AG04449 (cell line): Measurements from ENCODE around the gene ZNF541.
"Not testable (repeated sequence)": the region's sequence is repeated elsewhere in the genome, so short reads cannot be mapped to it uniquely, and the experiment has no call there.

Source experiments
- CTCF ChIA-PET: fragments of 350-600 bp; formaldehyde crosslinking; extraction: SDS; loops from one replicate; lab custom pipeline; 2021; ENCODE audit warnings: antibody characterized with exemption; lab: Yijun Ruan, JAX
- POLR2A ChIA-PET: fragments of 400-600, 350-600 bp; formaldehyde crosslinking; extraction: SDS; loops from one replicate; lab custom pipeline; 2020; ENCODE audit warnings: antibody characterized with exemption, inconsistent platforms; lab: Yijun Ruan, JAX
- DNase-seq: peaks from one replicate; pipeline ENCODE4 v3.0.0-alpha.2; 2010; ENCODE audit warnings: low read depth, low spot score
- H3K4me3 ChIP-seq: 2 replicates; pipeline ENCODE4 v1.5.1; 2011; ENCODE audit warnings: low read depth, mild to moderate bottlenecking, control low read depth, low read length
- TF ChIP-seq, protein P1 (sequence below): IDR thresholded peaks from one replicate; pipeline ENCODE4 v1.5.1; 2011; ENCODE audit warnings: mild to moderate bottlenecking, moderate library complexity, low read length, control low read depth, inconsistent platforms; ENCODE audit not compliant: insufficient read depth; ENCODE audit errors: missing control alignments

Gene ZNF541

DNA sequence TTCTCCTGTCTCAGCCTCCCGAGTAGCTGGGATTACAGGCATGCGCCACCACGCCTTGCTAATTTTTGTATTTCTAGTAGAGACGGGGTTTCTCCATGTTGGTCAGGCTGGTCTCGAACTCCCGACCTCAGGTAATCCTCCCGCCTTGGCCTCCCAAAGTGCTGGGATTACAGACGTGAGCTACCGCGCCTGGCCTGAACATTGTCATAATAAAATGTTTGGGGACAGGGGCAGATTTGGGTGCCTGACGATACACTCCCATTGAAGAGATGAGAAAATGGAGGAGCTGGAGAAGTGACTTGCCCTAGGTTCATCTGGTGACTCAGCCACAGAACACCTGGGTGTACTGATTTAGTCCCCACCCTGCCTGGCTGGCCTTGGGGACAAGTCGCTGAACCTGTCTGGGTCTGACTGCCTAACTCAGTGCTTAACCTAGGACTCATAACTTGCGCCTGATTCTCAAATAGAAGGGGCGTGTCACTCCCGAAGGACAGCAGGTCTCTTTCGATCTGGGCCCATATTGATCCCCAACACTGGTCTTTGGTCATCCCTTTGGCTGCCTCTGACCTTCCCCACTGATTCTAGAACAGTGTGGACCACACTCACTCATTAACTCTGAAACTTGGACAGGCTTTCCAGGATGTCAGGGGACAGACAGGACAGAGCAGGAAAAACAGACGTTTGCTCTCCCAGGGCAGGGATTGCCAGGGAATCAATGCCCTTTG, 28.4 kb upstream of the ZNF541 start:
- DNase-seq, result no peak
- POLR2A ChIA-PET, result interaction anchor here (1.5 kb wide), 1 partner anchor 9 kb away, joined by 9 read pairs; no protein-coding TSS in a partner anchor
- CTCF ChIA-PET, result interaction anchor here (1.4 kb wide), 1 partner anchor 9 kb away, joined by 5 read pairs; no protein-coding TSS in a partner anchor
- TF ChIP-seq, protein P1, sequence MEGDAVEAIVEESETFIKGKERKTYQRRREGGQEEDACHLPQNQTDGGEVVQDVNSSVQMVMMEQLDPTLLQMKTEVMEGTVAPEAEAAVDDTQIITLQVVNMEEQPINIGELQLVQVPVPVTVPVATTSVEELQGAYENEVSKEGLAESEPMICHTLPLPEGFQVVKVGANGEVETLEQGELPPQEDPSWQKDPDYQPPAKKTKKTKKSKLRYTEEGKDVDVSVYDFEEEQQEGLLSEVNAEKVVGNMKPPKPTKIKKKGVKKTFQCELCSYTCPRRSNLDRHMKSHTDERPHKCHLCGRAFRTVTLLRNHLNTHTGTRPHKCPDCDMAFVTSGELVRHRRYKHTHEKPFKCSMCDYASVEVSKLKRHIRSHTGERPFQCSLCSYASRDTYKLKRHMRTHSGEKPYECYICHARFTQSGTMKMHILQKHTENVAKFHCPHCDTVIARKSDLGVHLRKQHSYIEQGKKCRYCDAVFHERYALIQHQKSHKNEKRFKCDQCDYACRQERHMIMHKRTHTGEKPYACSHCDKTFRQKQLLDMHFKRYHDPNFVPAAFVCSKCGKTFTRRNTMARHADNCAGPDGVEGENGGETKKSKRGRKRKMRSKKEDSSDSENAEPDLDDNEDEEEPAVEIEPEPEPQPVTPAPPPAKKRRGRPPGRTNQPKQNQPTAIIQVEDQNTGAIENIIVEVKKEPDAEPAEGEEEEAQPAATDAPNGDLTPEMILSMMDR, result no peak
- peak overlapping the region; percentile 61; the same call in 1 of the 2 replicates for H3K4me3 ChIP-seq

DNA sequence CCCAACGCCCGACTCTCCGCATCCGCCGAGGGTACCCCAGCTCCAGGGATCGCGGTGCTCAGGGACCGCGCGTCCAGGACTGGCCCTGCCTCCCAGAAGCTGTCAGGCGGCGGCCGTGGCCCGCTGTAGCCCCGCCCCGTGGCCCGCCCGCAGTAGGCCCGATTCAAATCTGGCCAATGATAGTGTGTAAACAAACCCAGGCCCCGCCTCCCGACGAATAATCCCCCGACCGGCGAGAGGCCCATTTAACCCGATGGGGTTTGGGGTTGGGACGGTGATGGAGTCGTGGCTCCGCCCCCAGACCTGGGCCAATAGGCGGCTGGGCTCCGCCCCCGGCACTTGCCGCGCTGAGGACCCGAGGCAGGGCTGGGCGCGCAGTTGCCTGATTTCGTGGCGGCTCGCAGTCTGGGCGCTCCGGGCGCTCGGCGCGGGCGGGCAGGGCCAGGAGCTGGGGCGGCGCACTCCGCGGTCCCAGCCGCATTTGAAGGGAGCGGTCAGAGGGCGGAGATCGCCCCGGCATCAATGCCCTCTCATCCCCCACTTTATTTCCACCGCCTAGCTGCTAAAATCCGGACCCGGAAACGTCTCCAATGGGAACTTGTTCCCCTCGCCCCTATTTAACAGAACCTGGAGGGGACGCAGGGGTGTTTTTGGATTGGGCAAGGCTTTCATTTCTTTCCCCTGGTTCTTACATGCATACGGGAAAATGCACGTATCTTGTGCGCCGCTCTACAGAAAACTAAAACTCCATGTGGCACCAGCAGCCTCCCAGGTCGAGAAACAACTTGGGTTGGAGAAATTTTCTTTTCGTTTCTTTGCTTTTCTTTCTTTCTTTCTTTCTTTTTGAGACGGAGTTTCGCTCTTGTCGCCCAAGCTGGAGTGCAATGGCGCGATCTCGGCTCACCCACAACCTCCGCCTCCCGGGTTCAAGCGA, 27.6 kb upstream of the ZNF541 start:
- ChIA-PET CTCF (interaction anchor here (1.2 to 2.0 kb wide), 3 partner anchors 10 to 80 kb away, joined by 3 to 6 read pairs (median 5); no protein-coding TSS in a partner anchor), POLR2A (interaction anchor here (1.5 to 1.6 kb wide), 2 partner anchors 8 to 10 kb away, joined by 5 to 9 read pairs; partner anchors contain the start of gene BICRA)
- peak; percentile 85 for DNase-seq
- TF ChIP-seq, protein P1, result no peak
- peak overlapping the region; percentile 66 for H3K4me3 ChIP-seq

DNA sequence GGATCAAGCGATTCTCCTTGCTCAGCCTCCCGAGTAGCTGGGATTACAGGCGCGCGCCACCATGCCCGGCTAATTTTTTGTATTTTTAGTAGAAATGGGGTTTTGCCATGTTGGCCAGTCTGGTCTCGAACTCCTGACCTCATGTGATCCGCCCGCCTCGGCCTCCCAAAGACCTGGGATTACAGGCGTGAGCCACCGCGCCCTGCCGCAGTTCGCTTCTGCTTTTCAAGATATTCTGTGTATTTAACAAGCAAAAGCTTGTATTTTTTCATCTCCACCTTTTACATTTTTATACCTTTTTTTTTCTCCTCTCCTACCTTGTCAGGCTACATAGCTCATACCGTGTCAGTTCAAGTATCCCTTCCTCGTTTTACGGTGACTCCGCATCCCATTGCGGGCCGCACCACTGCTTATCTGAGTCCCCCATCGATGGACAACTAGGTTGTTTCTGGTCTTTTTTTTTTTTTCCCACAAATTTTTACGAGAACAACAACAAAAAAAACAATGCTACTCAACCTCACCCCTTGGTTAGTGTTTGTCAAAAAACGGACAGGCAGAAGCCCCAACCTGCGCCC, 26.8 kb upstream of the ZNF541 start:
- CTCF ChIA-PET, result interaction anchor here (1.2 to 2.0 kb wide), 3 partner anchors 11 to 84 kb away, joined by 3 to 17 read pairs (median 6); partner anchors contain the start of gene NAPA

DNA sequence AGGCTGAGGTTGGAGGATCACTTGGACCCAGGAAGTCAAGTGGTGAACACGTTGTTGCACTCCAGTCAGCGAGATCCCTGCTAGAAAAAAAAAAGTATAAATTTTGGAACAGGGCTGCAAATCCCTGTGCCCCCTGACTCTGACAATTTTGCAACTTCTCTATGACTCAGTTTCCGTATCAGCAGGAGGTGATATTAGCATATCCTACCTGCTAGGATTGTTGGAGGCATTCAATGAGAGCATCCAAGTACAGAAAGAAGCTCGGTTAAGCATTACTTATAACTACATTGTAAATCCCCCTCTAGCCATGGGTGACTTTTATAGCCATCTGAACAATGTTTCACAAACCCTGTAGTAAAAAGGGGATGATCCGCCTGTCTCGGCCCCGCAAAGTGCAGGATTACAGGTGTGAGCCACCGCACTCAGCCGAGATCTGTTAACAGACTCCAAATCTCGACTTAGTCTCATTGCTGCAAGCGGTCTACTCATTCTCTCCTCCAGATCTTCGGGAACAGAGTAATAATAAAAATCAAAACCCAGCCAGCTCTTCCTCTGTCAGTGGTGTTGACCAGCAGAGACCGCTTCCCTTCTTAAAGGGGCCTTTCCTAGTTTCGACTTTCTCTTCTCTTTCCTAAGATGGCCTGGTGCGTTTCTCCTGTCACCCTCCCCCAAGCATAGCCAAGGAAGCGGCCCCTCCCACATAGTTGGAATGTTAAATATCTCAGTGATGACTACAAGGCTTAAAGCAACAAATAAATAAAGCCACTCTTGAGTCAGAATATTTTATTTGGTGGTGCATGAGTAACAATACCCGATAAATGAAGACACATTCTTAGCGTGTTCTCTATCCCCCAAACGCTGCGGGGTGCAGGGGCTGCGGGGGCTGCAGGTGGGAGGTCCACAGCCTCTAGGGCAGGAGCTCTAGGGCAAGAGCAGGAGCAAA, 25.7 kb upstream of the ZNF541 start:
- H3K4me3 ChIP-seq, result peak overlapping the region; percentile 55
- TF ChIP-seq, protein P1, result no peak
- peak; percentile 87 for DNase-seq
- POLR2A ChIA-PET, result interaction anchor here (0.6 to 1.6 kb wide), 5 partner anchors 9 to 73 kb away, joined by 3 to 7 read pairs (median 5); partner anchors contain the start of gene BICRA
- CTCF ChIA-PET, result interaction anchor here (0.9 to 2.0 kb wide), 6 partner anchors 9 to 115 kb away, joined by 3 to 17 read pairs (median 3); partner anchors contain the start of genes KPTN and NAPA

More for the DNA sequence above, 26.8 kb upstream of the ZNF541 start:
- peak overlapping the region; percentile 66 for H3K4me3 ChIP-seq
- POLR2A ChIA-PET, result interaction anchor here (1.3 to 1.6 kb wide), 3 partner anchors 8 to 64 kb away, joined by 5 to 9 read pairs (median 7); partner anchors contain the start of gene BICRA
- not testable (repeated sequence) for DNase-seq

DNA sequence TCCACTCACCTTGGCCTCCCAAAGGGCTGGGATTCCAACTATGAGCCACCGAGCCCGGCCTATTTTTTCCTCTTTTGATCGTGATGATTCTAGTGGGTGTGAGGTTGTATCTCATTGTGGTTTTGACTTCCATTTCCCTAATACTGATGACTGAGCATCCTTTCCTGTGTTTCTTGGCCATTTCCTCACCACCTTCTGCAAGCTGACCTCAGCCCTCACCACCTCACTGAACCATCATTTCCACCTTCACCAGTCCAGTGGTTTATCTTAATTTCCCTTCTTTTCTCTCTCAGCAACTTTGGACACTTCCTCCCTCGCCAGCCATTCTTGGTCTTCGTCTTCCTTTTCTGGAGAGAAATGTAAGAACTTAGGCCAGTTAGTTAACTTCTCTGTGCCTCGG, 23.0 kb upstream of the ZNF541 start:
- POLR2A ChIA-PET, result no interaction called here
- H3K4me3 ChIP-seq, result no peak overlapping the region
- TF ChIP-seq, protein P1, result no peak
- DNase-seq, result no peak
- CTCF ChIA-PET, result interaction anchor here (3.2 kb wide), 1 partner anchor 80 kb away, joined by 15 read pairs; the partner anchor contains the start of gene NAPA
